IPS DF 6.9 (cell line): ENCODE data around the gene PPFIA3.
"Not testable (repeated sequence)": the region's sequence is repeated elsewhere in the genome, so short reads cannot be mapped to it uniquely, and the experiment has no call there.

Experiments used
- DNase-seq: peaks from one replicate; pipeline ENCODE4 v3.0.0-alpha.2; 2013; ENCODE audit warnings: low read depth, low spot score
- H3K27ac ChIP-seq: one replicate; pipeline ENCODE4 v1.5.1; 2013; ENCODE audit warnings: low read length, control low read depth
- H3K27me3 ChIP-seq: 2 replicates; pipeline ENCODE4 v1.6.1; 2013; ENCODE audit warnings: mild to moderate bottlenecking, low read length; ENCODE audit not compliant: control insufficient read depth, insufficient read depth
- H3K36me3 ChIP-seq: 2 replicates; pipeline ENCODE4 v1.6.1; 2013; ENCODE audit warnings: low read length; ENCODE audit not compliant: control insufficient read depth, insufficient read depth
- H3K4me1 ChIP-seq: 2 replicates; pipeline ENCODE4 v1.6.1; 2013; ENCODE audit warnings: low read length; ENCODE audit not compliant: control insufficient read depth, insufficient read depth
- H3K4me3 ChIP-seq: 2 replicates; pipeline ENCODE4 v1.5.1; 2013; ENCODE audit warnings: mild to moderate bottlenecking, low read length
- H3K9me3 ChIP-seq: 2 replicates; pipeline ENCODE4 v1.6.1; 2013; ENCODE audit warnings: low read length, inconsistent platforms; ENCODE audit not compliant: control insufficient read depth, insufficient read depth
- WGBS: extraction: QIAGEN DNeasy Blood & Tissue Kit; methylation state at CpG from one replicate; pipeline ENCODE4 v1.1.7; 2013; ENCODE audit warnings: mixed read lengths, missing lambda C conversion rate; ENCODE audit not compliant: insufficient read length, insufficient coverage; 5-methylcytosine and 5-hydroxymethylcytosine counted together

The PPFIA3 gene

DNA sequence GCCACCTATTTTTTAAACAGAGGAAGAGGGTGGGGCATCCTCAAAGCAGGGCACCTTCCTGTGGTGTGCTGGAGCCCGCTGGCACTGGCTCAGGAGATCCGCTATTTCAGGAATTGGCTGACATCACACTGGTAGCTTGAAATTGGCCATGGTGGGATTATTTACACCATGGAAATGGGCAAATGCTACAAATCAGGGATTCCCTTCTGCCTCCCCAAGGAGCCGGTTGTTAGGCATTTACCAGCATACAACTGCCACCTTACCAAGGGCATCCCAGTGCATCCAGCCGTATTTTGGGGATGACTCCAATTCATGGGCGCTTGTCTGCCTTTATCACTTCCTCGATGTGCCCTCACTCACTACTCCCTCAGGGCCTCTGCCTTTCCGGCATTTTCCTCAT is 21.6 kb downstream of the PPFIA3 start:
- Histone ChIP-seq H3K27ac (no peak overlapping the region), H3K27me3 (no peaks in the 10 kb centered on the region), H3K9me3 (no peaks in the 10 kb centered on the region), H3K4me3 (no peak overlapping the region), H3K4me1 (peaks cover 4% of the 10 kb centered on the region), H3K36me3 (peaks cover 7% of the 10 kb centered on the region; the same call in 1 of the 2 replicates)
- no peak for DNase-seq
- no CpG with 5 or more reads among the region's 7 CpGs for WGBS

DNA sequence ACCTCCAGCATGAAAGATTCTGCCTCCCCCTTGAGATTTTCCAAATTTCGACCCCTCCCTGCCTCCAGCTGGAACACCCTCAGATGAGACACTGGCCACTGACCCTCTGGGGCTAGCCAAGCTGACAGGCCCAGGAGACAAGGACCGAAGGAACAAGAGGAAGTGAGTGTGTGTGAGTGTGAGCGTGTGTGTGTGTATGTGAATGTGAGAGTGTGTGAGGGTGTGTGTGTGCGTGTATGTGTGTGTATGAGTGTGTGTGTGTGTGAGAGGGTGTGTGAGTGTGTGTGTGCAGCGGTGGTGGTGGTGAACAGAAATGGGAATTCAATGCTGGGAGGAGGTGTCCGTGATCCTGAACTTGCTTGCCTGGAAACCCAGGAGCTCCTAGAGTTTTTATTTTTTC is 22.0 kb downstream of the PPFIA3 start:
- no peaks in the 10 kb centered on the region for H3K27me3 ChIP-seq
- no peak for DNase-seq
- 100% methylated on average over 4 of the region's 6 CpGs for WGBS
- H3K4me3 ChIP-seq, result no peak overlapping the region
- no peak overlapping the region for H3K27ac ChIP-seq
- H3K36me3 ChIP-seq, result peaks cover 7% of the 10 kb centered on the region; the same call in 1 of the 2 replicates
- H3K9me3 ChIP-seq, result no peaks in the 10 kb centered on the region
- H3K4me1 ChIP-seq, result peaks cover 4% of the 10 kb centered on the region

DNA sequence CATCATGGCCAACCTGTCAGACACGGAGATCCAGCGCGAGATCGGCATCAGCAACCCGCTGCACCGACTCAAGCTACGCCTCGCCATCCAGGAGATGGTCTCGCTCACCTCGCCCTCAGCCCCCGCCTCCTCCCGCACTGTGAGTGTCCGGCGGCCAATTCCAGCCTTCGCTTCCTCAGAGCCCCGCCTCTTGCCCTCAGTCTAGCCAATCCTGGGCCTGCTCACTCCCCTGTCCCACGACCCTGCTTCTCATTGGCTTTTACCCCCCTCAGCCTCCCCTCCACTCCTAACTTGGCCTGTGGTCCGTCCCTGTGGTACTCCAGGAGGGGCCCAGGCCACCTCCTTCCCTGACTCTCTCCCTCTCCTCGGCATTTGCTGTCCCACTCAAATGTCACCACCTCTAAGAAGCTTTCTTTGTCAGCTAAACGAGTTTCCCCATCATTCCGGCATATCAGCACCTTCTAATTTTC is 23.6 kb downstream of the PPFIA3 start:
- Histone ChIP-seq H3K9me3 (no peaks in the 10 kb centered on the region), H3K36me3 (no peaks in the 10 kb centered on the region), H3K27me3 (no peaks in the 10 kb centered on the region), H3K27ac (no peak overlapping the region), H3K4me1 (peaks cover 4% of the 10 kb centered on the region), H3K4me3 (peak overlapping the region; percentile 60; the same call in 1 of the 2 replicates)
- DNase-seq, result no peak
- WGBS, result no CpG with 5 or more reads among the region's 21 CpGs

DNA sequence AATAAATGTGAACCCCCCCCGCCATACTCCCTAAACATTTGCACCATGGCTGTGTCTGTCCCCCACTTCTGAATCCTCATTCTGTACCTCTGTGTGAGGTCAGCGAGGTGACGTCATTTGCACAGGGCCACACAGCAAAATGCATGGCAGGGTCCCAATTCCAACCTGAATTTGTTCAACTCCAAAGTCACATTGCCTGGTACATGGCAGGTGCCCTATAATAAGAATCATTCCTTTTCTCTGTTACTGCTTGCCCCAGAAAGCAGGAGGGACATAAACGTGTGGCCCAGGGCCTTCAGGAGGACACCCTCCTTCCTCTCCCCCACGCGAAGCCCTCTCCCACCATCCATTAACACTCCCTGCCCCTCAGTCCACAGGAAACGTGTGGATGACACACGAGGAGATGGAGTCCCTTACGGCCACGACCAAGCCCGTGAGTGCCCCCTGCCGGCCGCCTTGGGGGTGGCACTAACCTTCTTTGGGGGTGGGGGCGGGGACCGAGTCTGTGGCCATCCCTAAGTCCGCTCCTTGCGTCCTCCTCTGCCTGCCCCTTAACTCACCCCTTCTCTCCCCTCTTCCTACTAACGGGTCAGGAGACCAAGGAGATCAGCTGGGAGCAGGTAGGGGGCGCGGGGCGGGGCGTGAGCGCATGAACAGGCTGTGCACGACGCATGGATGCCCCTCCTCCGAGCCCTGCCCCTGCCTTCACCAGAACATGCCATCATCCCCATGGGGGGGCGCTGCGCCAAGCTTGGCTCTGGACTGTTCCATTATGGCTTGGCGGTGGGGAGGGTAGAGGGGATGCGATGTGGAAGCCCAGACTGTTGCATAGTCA is 26.4 kb downstream of the PPFIA3 start:
- Histone ChIP-seq H3K4me1 (peaks cover 1% of the 10 kb centered on the region; the same call in 1 of the 2 replicates), H3K36me3 (no peaks in the 10 kb centered on the region), H3K27me3 (no peaks in the 10 kb centered on the region), H3K4me3 (peak overlapping the region; percentile 54; the same call in 1 of the 2 replicates), H3K27ac (no peak overlapping the region), H3K9me3 (no peaks in the 10 kb centered on the region)
- no CpG with 5 or more reads among the region's 30 CpGs for WGBS
- no peak for DNase-seq

DNA sequence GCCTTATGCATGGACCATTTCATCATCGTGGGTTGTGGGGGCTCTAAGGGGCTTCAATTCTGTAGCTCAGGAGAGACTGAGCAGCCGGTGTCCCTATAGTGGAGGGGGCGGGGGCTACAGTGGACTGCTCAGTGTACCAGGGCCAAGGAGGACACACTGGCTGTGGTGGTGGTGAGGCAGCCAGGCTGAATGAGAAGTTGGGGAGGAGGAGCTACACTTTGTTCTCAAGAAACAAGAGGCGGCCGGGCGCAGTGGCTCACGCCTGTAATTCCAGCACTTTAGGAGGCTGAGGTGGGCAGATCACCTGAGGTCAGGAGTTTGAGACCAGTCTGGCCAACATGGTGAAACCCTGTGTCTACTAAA is 27.0 kb downstream of the PPFIA3 start:
- H3K27me3 ChIP-seq, H3K9me3 ChIP-seq, H3K36me3 ChIP-seq, DNase-seq, H3K27ac ChIP-seq, H3K4me1 ChIP-seq: not testable (repeated sequence)
- peak overlapping the region; percentile 54; the same call in 1 of the 2 replicates for H3K4me3 ChIP-seq
- no CpG with 5 or more reads among the region's 7 CpGs for WGBS

DNA sequence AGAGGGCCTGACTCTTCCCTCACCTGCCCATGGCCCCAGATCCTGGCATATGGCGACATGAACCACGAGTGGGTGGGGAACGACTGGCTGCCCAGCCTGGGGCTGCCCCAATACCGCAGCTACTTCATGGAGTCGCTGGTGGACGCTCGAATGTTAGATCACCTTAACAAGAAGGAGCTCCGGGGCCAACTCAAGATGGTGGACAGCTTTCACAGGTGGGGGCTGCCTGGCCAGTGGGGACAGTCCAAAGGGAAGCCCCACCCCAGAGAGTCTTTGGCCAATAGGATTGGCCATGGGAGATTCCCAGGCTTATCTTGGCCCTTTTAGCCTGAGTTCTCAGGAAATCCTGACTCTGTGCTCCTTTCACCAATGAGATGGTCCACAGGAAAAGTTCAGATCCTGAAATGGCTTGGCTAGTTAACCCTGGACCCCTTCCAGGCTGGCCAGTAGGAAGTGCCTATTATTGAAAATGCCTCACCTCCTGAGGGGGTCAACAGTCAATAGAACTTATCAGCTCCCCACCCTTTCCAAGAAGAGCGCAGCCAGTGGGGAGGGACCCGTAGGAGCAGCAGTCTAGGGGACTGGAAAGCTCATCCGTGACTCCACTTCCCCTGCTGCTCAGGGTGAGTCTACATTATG is 28.8 kb downstream of the PPFIA3 start:
- Histone ChIP-seq H3K4me1 (peaks cover 3% of the 10 kb centered on the region; the same call in 1 of the 2 replicates), H3K27me3 (no peaks in the 10 kb centered on the region), H3K4me3 (peak overlapping the region; percentile 61; the same call in 1 of the 2 replicates), H3K27ac (no peak overlapping the region), H3K9me3 (no peaks in the 10 kb centered on the region), H3K36me3 (no peaks in the 10 kb centered on the region)
- DNase-seq, result no peak
- no CpG with 5 or more reads among the region's 11 CpGs for WGBS

DNA sequence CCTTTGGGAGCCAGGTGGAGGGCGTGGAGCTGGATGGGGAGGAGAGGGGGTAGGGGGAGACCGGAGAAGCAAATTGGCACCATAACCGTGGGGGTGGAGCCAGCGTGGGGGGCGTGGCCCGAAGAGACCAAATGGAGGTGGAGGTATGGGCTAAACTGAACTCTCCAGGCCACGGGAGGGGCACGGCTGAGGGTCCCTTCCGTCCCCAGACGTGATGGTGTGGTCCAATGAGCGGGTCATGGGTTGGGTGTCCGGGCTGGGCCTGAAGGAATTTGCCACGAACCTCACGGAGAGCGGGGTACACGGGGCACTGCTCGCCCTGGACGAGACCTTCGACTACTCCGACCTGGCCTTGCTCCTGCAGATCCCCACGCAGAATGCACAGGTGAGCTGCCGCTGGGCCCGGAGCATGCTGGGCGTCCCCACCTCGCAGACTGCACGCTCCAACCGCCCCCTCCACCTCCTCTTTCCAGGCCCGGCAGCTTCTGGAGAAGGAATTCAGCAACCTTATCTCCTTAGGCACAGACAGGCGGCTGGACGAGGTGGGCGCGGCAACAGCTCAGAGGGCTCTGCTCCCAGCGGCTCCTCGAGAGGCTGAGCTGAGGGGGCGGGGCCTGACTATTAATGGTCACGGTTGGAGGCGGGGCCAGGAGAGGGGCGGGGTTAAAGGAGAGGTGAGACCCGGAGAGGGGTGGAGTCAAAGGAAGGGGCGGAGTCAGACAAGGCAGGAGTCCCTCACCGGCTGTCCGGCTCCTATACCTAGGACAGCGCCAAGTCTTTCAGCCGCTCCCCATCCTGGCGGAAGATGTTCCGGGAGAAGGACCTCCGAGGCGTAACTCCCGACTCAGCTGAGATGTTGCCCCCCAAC is 29.7 kb downstream of the PPFIA3 start:
- H3K4me1 ChIP-seq, result peaks cover 3% of the 10 kb centered on the region
- no peak for DNase-seq
- no peaks in the 10 kb centered on the region for H3K27me3 ChIP-seq
- no CpG with 5 or more reads among the region's 49 CpGs for WGBS
- no peaks in the 10 kb centered on the region for H3K9me3 ChIP-seq
- H3K4me3 ChIP-seq, result peak overlapping the region; percentile 67; the same call in 1 of the 2 replicates
- H3K36me3 ChIP-seq, result no peaks in the 10 kb centered on the region
- H3K27ac ChIP-seq, result no peak overlapping the region

- Histone ChIP-seq H3K36me3 (no peaks in the 10 kb centered on the region), H3K4me3 (peak overlapping the region; percentile 67), H3K27ac (no peak overlapping the region), H3K9me3 (no peaks in the 10 kb centered on the region), H3K4me1 (peaks cover 3% of the 10 kb centered on the region), H3K27me3 (no peaks in the 10 kb centered on the region)
- DNase-seq, result no peak
- WGBS, result no CpG with 5 or more reads among the region's 23 CpGs
These were observed 30.3 kb downstream of the PPFIA3 start for GRCh38 chr19:49149652-49150105.

DNA sequence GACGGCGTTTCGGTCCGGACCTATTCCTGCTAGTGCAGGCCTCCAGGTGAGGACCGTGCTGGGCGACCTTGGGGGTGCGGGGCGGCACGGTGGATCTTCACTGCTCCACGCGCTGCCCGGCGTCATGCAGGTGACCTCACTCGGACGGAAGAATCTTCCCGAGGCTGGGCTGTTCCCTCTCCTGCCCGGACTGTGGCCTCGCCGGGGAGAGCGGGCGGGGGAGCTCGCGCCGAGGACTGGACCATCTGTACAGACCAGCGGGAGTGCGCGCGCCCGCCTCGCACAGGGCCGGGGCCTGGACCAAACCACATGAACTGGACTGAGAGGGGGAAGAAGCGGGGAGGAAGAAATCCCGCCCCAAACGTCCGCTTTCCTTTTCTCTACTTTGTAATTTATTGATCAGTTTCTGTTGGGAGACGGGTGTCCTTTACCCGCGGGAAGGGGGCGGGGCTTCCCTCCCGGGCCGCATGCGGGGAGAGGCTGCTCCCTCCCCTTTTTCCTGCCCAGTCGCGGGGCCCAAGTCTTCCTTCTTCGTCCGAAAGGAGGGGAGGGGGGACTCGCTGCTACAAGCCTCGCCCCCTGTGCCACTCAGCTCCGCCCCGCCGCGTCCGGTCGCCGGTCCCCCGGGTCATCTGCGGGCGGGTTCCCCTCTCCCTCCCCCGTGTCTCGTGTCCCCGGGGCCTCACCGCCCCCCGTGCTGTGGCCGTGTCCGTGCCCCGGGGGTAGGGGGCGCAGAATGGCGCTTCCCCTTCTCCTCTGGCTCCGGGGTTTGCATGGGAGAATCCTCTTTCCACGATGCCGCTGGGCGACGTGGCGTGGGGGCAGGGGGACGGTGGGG is 31.0 kb downstream of the PPFIA3 start:
- H3K9me3 ChIP-seq, result no peaks in the 10 kb centered on the region
- DNase-seq, result no peak
- H3K27me3 ChIP-seq, result no peaks in the 10 kb centered on the region
- peak overlapping the region; percentile 67 for H3K4me3 ChIP-seq
- peaks cover 5% of the 10 kb centered on the region for H3K4me1 ChIP-seq
- H3K36me3 ChIP-seq, result no peaks in the 10 kb centered on the region
- no peak overlapping the region for H3K27ac ChIP-seq
- no CpG with 5 or more reads among the region's 75 CpGs for whole genome bisulfite sequencing
